GM19397 (cell line): Measurements from ENCODE around the gene VASP.

Source experiments
- ATAC-seq: cut with Tn5 transposase; IDR thresholded peaks from one replicate; pipeline ENCODE4 v1.9.1; 2021; ENCODE audit warnings: mild to moderate bottlenecking, moderate library complexity; ENCODE audit not compliant: unreplicated experiment

The VASP gene

GRCh38 chr19:45514376-45515051 lies 7.2 kb downstream of the VASP start:
- ATAC-seq = no peak

GRCh38 chr19:45515081-45515624 lies 7.9 kb downstream of the VASP start:
- ATAC-seq = no peak

GRCh38 chr19:45515807-45516401 lies 8.6 kb downstream of the VASP start:
- no peak for ATAC-seq

- no peak for ATAC-seq
Observed at GRCh38 chr19:45517238-45517637, 10.0 kb downstream of the VASP start.

GRCh38 chr19:45517641-45518468 lies 10.6 kb downstream of the VASP start:
- ATAC-seq = no peak

- no peak for ATAC-seq
Observed at GRCh38 chr19:45518469-45518826, 11.2 kb downstream of the VASP start.

- no peak for ATAC-seq
Observed at GRCh38 chr19:45522010-45522941, 15.0 kb downstream of the VASP start.

GRCh38 chr19:45523642-45524256 lies 16.5 kb downstream of the VASP start:
- ATAC-seq = peak; percentile 71

GRCh38 chr19:45524575-45525129 lies 17.4 kb downstream of the VASP start:
- ATAC-seq = no peak

- ATAC-seq = no peak
Observed at GRCh38 chr19:45526143-45526542, 18.9 kb downstream of the VASP start.

- no peak for ATAC-seq
Observed at GRCh38 chr19:45526971-45527370, 19.7 kb downstream of the VASP start.

GRCh38 chr19:45527731-45528130 lies 20.5 kb downstream of the VASP start:
- ATAC-seq = no peak

GRCh38 chr19:45528149-45528743 lies 21.0 kb downstream of the VASP start:
- no peak for ATAC-seq

- ATAC-seq = no peak
Observed at GRCh38 chr19:45528744-45529419, 21.6 kb downstream of the VASP start.

GRCh38 chr19:45529420-45529785 lies 22.1 kb downstream of the VASP start:
- no peak for ATAC-seq

GRCh38 chr19:45531349-45531748 lies 24.1 kb downstream of the VASP start:
- ATAC-seq = no peak

GRCh38 chr19:45539459-45539858 lies 32.2 kb downstream of the VASP start:
- ATAC-seq = no peak

- no peak for ATAC-seq
Observed at GRCh38 chr19:45542234-45542668, 35.0 kb downstream of the VASP start.

- ATAC-seq = no peak
Observed at GRCh38 chr19:45547211-45547770, 40.0 kb downstream of the VASP start.
